Measurements from ENCODE around the gene TTLL11. TPM values are rescaled to one million over a fixed set of nuclear protein-coding genes. Genes with fewer than 3 reads are reported as not detected.

Gene TTLL11
- total and polyA plus RNA-seq, 2 of the 8 experiments (the other 6 are each of a cell fraction or from before 2014, with no cell fraction given), result 0.56 to 0.80 TPM

- TF ChIP-seq CTBP2 (IDR thresholded peaks at IDR 0.05; ENCODE audit: borderline replicate concordance, insufficient read depth, insufficient read length, low read length) (no peak), USF2 (IDR thresholded peaks at IDR 0.05; ENCODE audit: low read length) (no peak), KDM1A (IDR thresholded peaks at IDR 0.05; ENCODE audit: borderline replicate concordance, low read length) (no peak), CHD2 (IDR thresholded peaks at IDR 0.05; ENCODE audit: low read length) (no peak), HDAC6 (IDR thresholded peaks at IDR 0.05; ENCODE audit: low read depth, low read length) (no peak)
Measured at GRCh38 chr9:121921444-121921843, 171.7 kb downstream of the TTLL11 start (continued).

Measured in H1 (cell line).